ENCODE measurements around the gene SPINK8.

SPINK8 gene

GRCh38 chr3:48318713-48319468 is 14.6 kb downstream of the SPINK8 start:
- no peak for DNase-seq

DNA sequence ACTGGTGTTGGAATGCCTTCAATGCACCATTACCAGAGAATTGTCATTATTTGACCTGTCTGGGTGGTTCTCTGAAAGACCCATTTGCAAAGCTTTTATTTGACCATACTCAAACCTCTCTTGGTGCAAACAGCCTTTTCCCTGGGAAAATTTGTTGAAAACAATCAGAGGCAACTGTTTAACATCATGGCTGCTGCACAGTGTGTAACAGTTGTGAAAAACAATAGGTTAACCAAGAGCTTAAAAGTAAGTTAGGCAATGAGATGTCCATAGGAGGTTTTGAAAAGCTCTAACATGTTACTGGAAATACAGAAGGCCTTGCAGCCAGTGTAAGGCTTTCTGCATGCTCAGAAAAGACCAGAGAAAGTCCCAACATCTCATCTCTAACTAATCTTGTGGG is 18.9 kb downstream of the SPINK8 start:
- DNase-seq: no peak

- DNase-seq: no peak
These were observed 26.5 kb downstream of the SPINK8 start for GRCh38 chr3:48306860-48307530.

DNA sequence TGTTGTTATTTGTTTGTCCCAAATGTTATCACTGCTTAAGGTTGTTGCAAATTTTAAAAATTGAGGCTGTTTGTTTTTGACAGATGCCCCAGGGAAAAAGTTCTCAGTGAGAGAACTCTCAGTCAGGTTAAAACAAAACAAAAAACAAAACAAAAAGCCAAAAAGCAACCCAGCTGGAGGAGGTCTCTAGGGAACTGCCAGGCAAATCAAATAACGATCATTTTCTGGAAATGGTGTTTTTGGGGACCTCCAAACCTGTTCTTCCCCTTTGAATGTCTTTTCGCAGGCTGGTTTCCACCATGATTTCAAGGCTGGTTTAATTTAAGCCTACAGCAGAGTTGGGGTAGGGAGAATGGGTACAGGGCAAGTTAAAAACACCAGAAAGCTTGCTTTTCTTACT is 27.2 kb downstream of the SPINK8 start:
- DNase-seq: no peak

DNA sequence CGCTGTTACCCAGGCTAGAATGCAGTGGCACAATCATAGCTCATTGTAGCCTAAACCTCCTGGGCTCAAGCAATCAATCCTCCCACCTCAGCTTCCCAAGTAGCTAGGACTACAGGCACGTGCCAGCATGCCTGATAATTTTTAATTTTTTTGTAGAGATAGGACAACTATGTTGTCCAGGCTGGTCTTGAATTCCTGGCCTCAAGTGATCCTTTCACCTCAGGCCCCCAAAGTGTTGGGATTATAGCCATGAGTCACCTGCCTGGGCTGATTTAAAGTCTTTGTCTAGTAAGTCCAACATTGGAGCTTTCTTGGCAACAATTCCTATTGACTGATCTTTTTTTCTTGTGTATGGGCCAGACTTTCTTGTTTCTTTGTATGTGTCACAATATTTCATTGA is 28.1 kb downstream of the SPINK8 start:
- no peak for DNase-seq

- no peak for DNase-seq
These were observed 30.4 kb downstream of the SPINK8 start for GRCh38 chr3:48303021-48303420.

DNA sequence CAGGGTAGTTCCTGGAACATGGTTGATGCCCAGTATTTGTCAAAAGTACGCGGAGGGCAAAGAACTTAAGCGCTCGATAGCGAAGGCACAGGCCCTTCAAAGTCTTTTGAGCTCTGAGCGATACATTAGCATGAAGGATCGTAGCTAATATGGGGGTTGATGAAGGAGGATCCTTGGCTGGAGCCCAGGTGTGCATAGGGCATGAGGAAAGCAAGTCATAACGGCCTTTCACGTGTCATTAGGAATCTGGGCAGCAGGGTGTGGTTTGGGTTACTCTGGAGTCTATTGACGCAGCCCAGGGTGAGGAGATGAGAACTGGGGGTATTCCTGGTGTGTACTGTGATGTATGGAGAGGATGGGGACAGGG is 31.7 kb downstream of the SPINK8 start:
- peak; percentile 22 for DNase-seq

- peak; percentile 93 for DNase-seq
These were observed 32.3 kb downstream of the SPINK8 start, which contains the start of gene NME6 for GRCh38 chr3:48301020-48301799. Gene NME6, minus strand, starts transcription at chr3:48301367.

- DNase-seq: peak; percentile 44
These were observed 33.4 kb downstream of the SPINK8 start for GRCh38 chr3:48299746-48300712.

DNA sequence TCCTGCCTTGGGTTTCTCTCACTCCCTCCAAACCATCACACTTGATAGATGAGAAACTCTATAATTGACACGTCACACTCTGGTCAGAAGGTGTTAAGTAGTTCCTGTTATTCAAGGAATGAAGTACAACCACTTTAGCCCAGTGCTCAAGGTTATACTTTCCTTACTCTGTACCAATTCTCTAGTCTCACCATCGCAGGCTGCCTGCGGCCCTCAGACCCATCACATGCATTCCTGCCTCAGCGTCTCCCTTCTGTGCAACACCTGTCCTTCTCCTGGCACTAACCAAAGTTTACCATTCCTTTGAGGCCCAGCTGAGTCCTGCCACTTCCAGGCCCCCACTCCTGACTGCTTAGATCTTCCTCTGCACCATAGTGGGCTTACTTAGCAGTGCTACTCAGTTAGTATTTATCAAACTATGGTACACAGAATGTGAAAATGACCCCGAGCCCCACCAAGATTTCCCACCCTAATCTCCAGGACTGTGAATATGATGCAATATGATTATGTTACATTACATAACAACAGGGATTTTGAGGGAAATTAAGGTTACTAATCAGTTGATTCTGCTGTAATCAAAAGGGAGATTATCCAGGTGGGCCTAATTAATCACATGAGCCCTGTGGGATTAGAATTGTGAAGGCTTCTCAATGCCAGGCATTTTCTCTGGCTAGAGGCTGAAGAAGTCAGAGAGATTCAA is 36.2 kb downstream of the SPINK8 start:
- no peak for DNase-seq

DNA sequence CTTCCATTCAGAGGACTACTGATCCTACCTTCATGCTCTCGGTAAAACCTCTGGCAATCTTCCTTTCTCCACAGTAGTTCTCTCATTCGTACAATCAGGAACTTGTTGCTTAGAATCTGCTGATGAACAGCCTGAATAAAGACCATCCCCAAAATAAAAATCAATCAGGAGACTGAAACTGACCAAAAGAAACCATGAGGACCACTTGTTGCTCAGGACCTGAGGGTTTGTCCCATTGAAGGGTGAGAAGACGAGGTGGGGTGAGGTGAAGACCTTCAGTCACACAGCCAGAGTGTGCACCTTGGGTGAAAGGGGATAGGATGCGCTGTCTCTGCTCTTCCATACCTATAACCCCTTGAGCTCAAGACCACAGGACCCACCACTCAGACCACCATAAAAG is 36.8 kb downstream of the SPINK8 start:
- DNase-seq: no peak

DNA sequence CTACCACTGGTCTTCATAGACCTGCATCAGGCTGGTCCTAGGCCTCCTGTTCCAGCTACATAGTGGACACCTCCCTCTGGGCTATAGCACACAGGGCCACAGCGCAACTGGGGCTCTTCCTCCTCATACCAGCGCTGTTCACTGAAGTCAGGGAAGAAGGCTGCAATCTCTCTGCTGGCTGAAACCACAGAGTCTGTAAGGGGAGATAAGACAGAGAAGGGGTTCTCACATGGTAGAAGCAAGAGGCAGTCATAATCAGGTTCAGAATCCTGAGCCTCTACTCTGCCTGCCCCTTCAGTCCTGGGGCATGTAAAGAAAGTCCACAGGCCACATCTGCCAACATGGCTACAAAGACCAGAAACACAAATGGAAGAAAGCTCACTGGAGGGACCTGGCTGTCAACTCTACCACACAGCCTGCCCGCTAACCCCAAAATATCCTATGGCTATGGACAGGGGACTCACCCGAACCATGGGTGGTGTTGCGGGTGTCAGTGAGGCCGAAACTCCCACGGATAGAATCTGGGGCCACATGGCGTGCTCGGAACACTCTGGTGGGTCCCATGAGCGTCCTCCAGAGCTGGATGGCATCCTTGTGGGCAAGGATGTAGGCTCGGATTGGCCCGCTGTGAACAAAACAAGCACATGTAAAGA is 38.7 kb downstream of the SPINK8 start:
- DNase-seq: no peak

- no peak for DNase-seq
These were observed 43.8 kb downstream of the SPINK8 start for GRCh38 chr3:48289659-48290058.

DNA sequence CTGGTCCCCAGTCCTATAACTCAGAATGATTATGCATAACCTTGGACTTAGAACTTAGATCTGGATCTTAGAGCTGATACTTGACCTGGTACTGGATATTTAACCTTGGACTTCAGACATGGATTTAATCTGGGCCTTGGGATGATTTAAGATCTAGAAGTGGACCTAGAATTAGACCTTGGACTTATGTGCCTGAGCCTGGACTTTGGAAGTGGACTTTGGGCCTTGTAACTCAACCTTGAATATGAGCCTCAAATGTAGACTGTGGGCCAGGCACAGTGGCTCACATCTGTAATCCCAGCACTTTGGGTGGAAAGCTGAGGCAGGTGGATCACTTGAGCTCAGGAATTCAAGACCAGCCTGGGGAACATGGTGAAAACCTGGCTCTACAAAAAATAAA is 46.4 kb downstream of the SPINK8 start:
- no peak for DNase-seq

DNA sequence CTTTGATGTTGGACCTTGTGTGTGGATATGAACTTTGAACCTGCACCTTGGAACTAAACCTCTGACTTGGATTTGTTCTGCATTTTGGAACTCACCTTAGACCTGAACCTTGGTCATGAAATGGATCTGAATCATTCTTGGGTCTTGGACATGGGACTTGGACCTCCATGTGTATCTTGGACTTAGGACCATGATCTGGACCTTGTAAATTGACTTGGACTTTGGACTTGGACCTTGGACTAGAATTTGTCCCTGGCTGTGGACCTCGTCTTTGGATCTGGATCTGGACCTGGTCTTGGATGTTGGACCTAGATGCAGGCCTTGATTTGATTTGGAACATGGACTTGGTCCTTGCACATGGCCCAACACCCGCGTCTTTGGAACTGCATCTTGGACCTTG is 47.2 kb downstream of the SPINK8 start:
- DNase-seq: no peak

DNA sequence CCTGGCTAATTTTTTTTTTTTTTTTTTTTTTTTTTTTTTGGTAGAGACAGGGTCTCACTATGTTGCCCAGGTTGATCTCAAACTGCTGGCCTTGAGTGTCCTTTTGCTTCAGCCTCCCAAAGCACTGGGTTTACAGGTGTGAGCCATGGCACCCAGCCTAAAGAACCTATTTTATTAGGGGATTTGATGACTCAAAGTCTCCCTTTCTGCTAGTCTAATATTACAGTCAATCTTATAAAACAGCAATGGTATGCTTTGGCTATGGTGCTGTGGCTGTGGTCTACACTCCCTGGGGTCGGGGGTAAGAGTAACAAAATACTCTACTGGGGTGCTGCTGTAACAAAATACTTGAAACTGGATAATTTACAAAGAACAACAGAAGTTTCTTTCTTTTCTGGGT is 47.8 kb downstream of the SPINK8 start:
- DNase-seq: no peak

DNA sequence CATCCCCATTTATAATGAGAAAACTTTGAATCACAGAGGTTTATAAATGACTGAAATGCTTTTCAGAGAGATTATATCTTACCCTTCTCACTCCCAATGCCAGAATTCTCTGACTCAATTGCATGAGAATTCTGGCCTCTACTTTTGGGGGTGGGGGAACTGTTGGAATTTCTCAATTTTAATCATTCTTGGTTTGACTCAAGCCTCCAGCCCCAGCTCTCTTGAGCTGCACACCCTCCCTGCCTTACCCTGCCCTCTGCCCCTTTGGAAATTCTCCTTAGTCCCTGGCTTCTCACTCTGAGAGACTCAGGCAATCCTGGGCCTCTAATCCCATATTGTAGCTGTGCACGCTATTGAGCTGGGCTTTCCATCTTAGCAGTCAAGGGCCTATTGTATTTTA is 48.3 kb downstream of the SPINK8 start:
- DNase-seq: no peak

DNA sequence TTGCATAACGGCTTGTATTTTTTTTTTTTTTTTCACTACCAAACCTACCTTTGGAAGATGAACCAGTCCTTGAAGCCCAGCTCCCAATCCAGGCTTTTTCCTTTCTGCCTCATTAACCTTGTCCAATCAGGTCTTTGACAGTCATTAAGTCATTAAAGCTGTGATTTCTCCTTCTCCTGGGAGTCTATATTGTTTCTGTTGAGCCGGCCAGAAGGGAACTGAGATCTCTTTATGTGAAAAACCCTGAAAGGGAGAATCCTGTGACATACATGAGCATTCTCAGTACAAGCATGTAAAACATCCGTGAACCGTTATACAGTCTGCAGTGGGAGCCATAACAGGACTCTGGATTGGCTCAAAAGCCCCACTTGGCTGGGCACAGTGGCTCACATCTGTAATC is 52.6 kb downstream of the SPINK8 start:
- DNase-seq: no peak

DNA sequence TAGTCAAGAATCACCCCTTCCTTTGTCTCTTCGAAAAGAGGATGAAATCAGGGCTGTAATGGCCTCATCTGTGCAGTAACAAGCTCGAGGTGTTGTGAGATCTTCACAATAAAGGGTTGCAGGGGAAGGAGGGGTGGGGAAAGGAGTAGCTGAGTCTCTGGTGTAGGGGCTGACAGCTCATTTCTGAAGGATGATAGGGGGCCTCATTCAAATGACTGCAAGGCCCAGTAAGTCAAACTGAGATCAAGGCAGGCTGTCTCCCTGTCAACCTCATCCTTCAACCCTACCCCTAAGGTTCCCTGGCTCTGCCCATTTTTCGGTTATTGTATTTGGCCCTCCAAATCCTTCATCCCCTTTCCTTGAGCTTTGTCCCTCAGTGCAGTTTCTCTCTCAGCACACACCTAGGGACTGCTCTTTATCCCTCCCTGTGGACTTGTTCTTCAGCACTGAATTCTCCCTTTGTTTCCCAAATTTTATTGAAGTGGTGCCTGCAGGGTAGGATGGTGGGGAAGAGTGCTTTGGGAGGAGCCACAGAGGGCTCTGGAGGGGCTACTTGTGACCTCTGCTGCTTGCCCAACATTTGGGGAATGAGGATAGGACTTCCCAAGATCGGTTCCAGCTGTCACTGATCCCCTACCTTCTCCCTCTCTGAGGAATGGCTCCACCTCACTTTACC is 54.4 kb downstream of the SPINK8 start:
- no peak for DNase-seq

GRCh38 chr3:48276911-48277641 is 56.4 kb downstream of the SPINK8 start:
- no peak for DNase-seq
